HepG2 (cell line): Measurements from ENCODE around the gene KCNB1. TPM values are rescaled to one million over a fixed set of nuclear protein-coding genes. Genes with fewer than 3 reads are reported as not detected.

Experiments
- ATAC-seq: fragments of 200-7000 bp; cut with Tn5 transposase; 3 replicates; pipeline ENCODE4 v1.9.1; 2020; ENCODE audit warnings: mild to moderate bottlenecking, moderate library complexity
- BruUV-seq: library from RNA; stranded (reverse); fragments of 400-500 nt; replicated peaks from 2 replicates; lab custom pipeline; 2021; lab: Mats Ljungman, UMichigan
- CTCF ChIA-PET: fragments of 300-600 bp; formaldehyde crosslinking; extraction: SDS; loops from one replicate; lab custom pipeline; 2021; ENCODE audit warnings: low total read pairs, inconsistent platforms, low intra/inter-chr PET ratio; lab: Yijun Ruan, JAX
- POLR2A ChIA-PET: fragments of 350-600 bp; sonication (Branson Sonifier 250); formaldehyde crosslinking; loops from one replicate; lab custom pipeline; 2020; ENCODE audit warnings: antibody characterized with exemption, inconsistent platforms; lab: Yijun Ruan, JAX
- DNase-seq: peaks from one replicate; pipeline ENCODE4 v3.0.0-alpha.2; 2015; ENCODE audit warnings: low spot score
- FAIRE-seq: peaks from 3 replicates; lab custom pipeline; 2011; peaks lifted over from hg19 to GRCh38; lab: Jason Lieb, UNC
- H2AFZ ChIP-seq: one replicate; pipeline ENCODE4 v1.6.1; 2011; ENCODE audit warnings: low read length, inconsistent platforms
- H3K27ac ChIP-seq: fragments of 300-600 bp; 3 replicates; pipeline ENCODE4 v1.8.0; 2011; ENCODE audit warnings: mixed run types, mild to moderate bottlenecking, mixed read lengths, low read length, inconsistent platforms; ENCODE audit not compliant: insufficient read depth; ENCODE audit errors: extremely low read length
- H3K27me3 ChIP-seq, 2 experiments: fragments of 200-600 bp in 1 of 2; 2 replicates in 1 of 2; 3 replicates in 1 of 2; pipeline versions ENCODE4 v1.6.0 to v1.8.0; 2011; ENCODE audit warnings: low read length in 2 of 2, mild to moderate bottlenecking in 2 of 2, moderate library complexity in 2 of 2, inconsistent platforms in 1 of 2; ENCODE audit not compliant: insufficient read depth in 2 of 2, control insufficient read depth in 1 of 2
- H3K36me3 ChIP-seq, 2 experiments: fragments of 200-600 bp in 1 of 2; replicated peaks in 1 of 2; 2 replicates in 1 of 2; 3 replicates in 1 of 2; pipeline versions ENCODE4 v1.5.1 to v1.8.0; 2011; ENCODE audit warnings: low read length in 2 of 2, inconsistent platforms in 1 of 2; ENCODE audit not compliant: insufficient read depth in 2 of 2, control insufficient read depth in 1 of 2
- H3K4me1 ChIP-seq: 2 replicates; pipeline ENCODE4 v1.5.1; 2012; ENCODE audit warnings: low read length, inconsistent platforms; ENCODE audit not compliant: insufficient read depth
- H3K4me2 ChIP-seq: 2 replicates; pipeline ENCODE4 v1.6.0; 2011; ENCODE audit warnings: low read depth, low read length, inconsistent platforms
- H3K4me3 ChIP-seq, 3 experiments: fragments of 200-600 bp in 1 of 3; sonication (generic), shearing (Covaris generic) in 1 of 3; replicated peaks in 1 of 3; 2 replicates each; pipeline ENCODE4 v1.5.1; 2011 to 2016; ENCODE audit warnings: low read length in 3 of 3, inconsistent platforms in 2 of 3, low read depth in 2 of 3, mild to moderate bottlenecking in 2 of 3, control low read depth in 1 of 3, mixed read lengths in 1 of 3; ENCODE audit not compliant: insufficient read depth in 1 of 3
- H3K79me2 ChIP-seq: one replicate; pipeline ENCODE4 v1.6.1; 2011; ENCODE audit warnings: low read length, inconsistent platforms; ENCODE audit not compliant: insufficient read depth
- H3K9ac ChIP-seq: 2 replicates; pipeline ENCODE4 v1.6.0; 2011; ENCODE audit warnings: mild to moderate bottlenecking, low read depth, low read length, inconsistent platforms; ENCODE audit not compliant: insufficient read depth
- H3K9me3 ChIP-seq: 2 replicates; pipeline ENCODE4 v1.5.1; 2012; ENCODE audit warnings: mild to moderate bottlenecking, low read length
- H4K20me1 ChIP-seq: 2 replicates; pipeline ENCODE4 v1.6.0; 2011; ENCODE audit warnings: inconsistent platforms, mild to moderate bottlenecking, low read length, moderate library complexity; ENCODE audit not compliant: insufficient read depth
- ATF1 ChIP-seq: IDR thresholded peaks from 2 replicates; pipeline ENCODE4 v1.6.1; 2016; ENCODE audit warnings: mild to moderate bottlenecking, control low read depth
- FIP1L1 ChIP-seq: fragments of 200-400 bp; formaldehyde crosslinking; IDR thresholded peaks from 2 replicates; pipeline ENCODE4 v1.6.1; 2018; ENCODE audit warnings: low read depth, mild to moderate bottlenecking, low read length, moderate library complexity, borderline replicate concordance; ENCODE audit not compliant: insufficient read depth
- HDAC1 ChIP-seq: sonication (generic); formaldehyde crosslinking; IDR thresholded peaks from 2 replicates; pipeline ENCODE4 v1.5.1; 2020; ENCODE audit warnings: mild to moderate bottlenecking, missing genetic modification reagents
- HHEX ChIP-seq: IDR thresholded peaks from 2 replicates; pipeline ENCODE4 v1.6.1; 2016; ENCODE audit warnings: control low read depth
- KDM4B ChIP-seq: sonication (generic); formaldehyde crosslinking; IDR thresholded peaks from 2 replicates; pipeline ENCODE4 v1.4.0; 2020; ENCODE audit warnings: missing genetic modification reagents
- KLF6 ChIP-seq: IDR thresholded peaks from 2 replicates; pipeline ENCODE4 v1.8.0; 2016; ENCODE audit warnings: missing biosample characterization, missing genetic modification reagents
- KMT2B ChIP-seq: IDR thresholded peaks from 2 replicates; pipeline ENCODE4 v1.6.1; 2016; ENCODE audit warnings: missing genetic modification reagents, missing compliant biosample characterization
- RFX1 ChIP-seq: fragments of 450-650 bp; IDR thresholded peaks from 2 replicates; pipeline ENCODE4 v1.6.1; 2017
- STAG1 ChIP-seq: sonication (generic); formaldehyde crosslinking; IDR thresholded peaks from 2 replicates; pipeline ENCODE4 v1.4.0; 2020; ENCODE audit warnings: missing genetic modification reagents
- TCF7L2 ChIP-seq: IDR thresholded peaks from 2 replicates; pipeline ENCODE4 v1.6.1; 2011; ENCODE audit warnings: mild to moderate bottlenecking, low read depth, low read length, moderate library complexity
- ZNF224 ChIP-seq: sonication (generic); formaldehyde crosslinking; IDR thresholded peaks from 2 replicates; pipeline ENCODE4 v1.5.0; 2020; ENCODE audit warnings: mild to moderate bottlenecking, missing genetic modification reagents
- ZNF326 ChIP-seq: sonication (generic); formaldehyde crosslinking; IDR thresholded peaks from 2 replicates; pipeline ENCODE4 v1.4.0; 2020; ENCODE audit warnings: missing genetic modification reagents, borderline replicate concordance
- ZNF331 ChIP-seq: sonication (generic); formaldehyde crosslinking; IDR thresholded peaks from 2 replicates; pipeline ENCODE4 v1.4.0; 2020; ENCODE audit warnings: missing genetic modification reagents
- ZNF7 ChIP-seq: IDR thresholded peaks from 2 replicates; pipeline ENCODE4 v1.6.1; 2016; ENCODE audit warnings: missing biosample characterization, missing genetic modification reagents
- WGBS: methylation state at CpG from one replicate; pipeline ENCODE4 v1.1.6; 2017; ENCODE audit warnings: low lambda C conversion rate; 5-methylcytosine and 5-hydroxymethylcytosine counted together
- in situ Hi-C: cut with HindIII; loops from 2 replicates; pipeline ENCODE4 v1.10.0; 2017; ENCODE audit warnings: low pct_unique_long_range_greater_than_20kb; ENCODE audit not compliant: extremely low pct_ligation_motif_present
- intact Hi-C: fragments of 100-400 bp; cut with micrococcal nuclease; formaldehyde crosslinking; loops from one replicate; pipeline ENCODE4 v1.10.0; 2022; ENCODE audit not compliant: unreplicated experiment
- polyA plus RNA-seq, 8 experiments: library from polyadenylated mRNA; depleted of rRNA in 3 of 8; stranded (reverse) in 7 of 8; unstranded in 1 of 8; fragments of >200 nt; fragmentation: Illumina TruSeq in 4 of 8; extraction: Trizol in 4 of 8; gene quantifications; 2 replicates each; pipeline versions ENCODE4 v1.2.1 to v1.2.3, GENCODE V29; 2011 to 2016; ENCODE audit warnings: low read depth in 4 of 8, missing spikeins in 1 of 8, mixed read lengths in 1 of 8; ENCODE audit not compliant: insufficient read depth in 1 of 8
- total RNA-seq, 5 experiments: library from RNA; depleted of rRNA; stranded (reverse); fragments of >200 nt; fragmentation: Illumina TruSeq; extraction: Trizol; gene quantifications; 2 replicates each; pipeline ENCODE4 v1.2.3, GENCODE V29; 2016; ENCODE audit warnings: low read depth in 1 of 5
- TF ChIP-seq, protein P1 (sequence below): IDR thresholded peaks from 2 replicates; pipeline ENCODE4 v1.6.1; 2016; ENCODE audit warnings: missing genetic modification reagents, missing compliant biosample characterization
- TF ChIP-seq, protein P2 (sequence below): sonication (generic); formaldehyde crosslinking; conservative IDR thresholded peaks from 2 replicates; pipeline ENCODE4 v1.8.0; 2022; ENCODE audit warnings: missing genetic modification reagents

Gene KCNB1
- total and polyA plus RNA-seq, 2 of the 13 experiments (the other 11 are each of a cell fraction or from before 2014, with no cell fraction given): 0.02 TPM; not detected in 1

DNA sequence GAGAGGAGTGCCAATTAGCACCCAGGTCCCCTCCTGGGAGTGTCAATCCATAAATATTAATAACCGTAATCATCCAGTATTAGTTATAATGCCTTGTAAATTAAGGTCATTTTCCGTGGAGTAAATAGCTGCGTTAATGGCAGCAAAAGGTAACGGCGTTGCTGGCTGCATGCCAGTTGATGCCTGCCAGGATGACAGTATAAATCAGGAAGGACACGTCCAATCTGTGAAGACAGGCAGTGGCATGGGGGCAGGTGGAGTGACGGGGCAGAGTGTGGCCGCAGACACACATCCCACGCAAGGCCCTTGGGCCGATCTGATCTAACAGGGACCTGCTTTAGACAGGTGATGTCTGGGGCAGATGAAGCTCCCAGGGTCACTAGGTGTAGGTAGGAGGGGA, 49.1 kb downstream of the KCNB1 start (continued):
- TF ChIP-seq ZNF331 (no peak), STAG1 (no peak), ZNF7 (CRISPR knock-in tag) (no peak)
- TF ChIP-seq, all 625 proteins: peak for 0

- CTCF ChIA-PET: no interaction called here
Observed at GRCh38 chr20:49432550-49432949, 49.9 kb downstream of the KCNB1 start.

DNA sequence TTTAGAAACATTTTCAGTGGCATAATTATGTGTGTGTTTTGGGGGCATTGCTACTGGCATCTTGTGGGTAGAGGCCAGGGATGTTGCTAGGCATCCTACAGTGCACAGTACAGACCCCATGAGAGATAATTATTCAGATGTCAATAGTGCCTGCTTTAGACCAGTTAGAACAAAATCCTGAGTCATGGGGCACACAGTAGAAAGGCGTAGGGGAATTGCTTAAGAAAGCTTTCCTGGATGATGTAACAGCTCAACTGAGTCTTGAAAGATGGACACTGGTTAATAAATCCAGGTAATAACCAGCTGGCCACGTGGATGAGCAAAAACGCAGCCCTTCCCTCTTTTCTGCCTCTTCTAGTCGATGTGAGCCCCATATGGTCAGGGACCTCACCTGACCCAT, 51.1 kb downstream of the KCNB1 start:
- H3K4me3 ChIP-seq: no peak overlapping the region
- POLR2A ChIA-PET: no interaction called here
- H3K79me2 ChIP-seq: no peaks in the 10 kb centered on the region
- no peak for DNase-seq
- H3K9ac ChIP-seq: no peak overlapping the region
- WGBS: 3% methylated on average over 4 of the region's 4 CpGs
- intact Hi-C loops (no loop called here), in situ Hi-C loops (no loop called here)
- ATAC-seq: no peak
- FAIRE-seq: no peak
- no TSS peak for BruUV-seq
- H3K4me2 ChIP-seq: no peak overlapping the region
- H3K9me3 ChIP-seq: no peaks in the 10 kb centered on the region
- H2AFZ ChIP-seq: no peak overlapping the region
- peaks cover 3 to 7% of the 10 kb centered on the region in 2 experiments; a peak in 3 of 5 replicates for H3K27me3 ChIP-seq
- no peaks in the 10 kb centered on the region for H4K20me1 ChIP-seq
- CTCF ChIA-PET: no interaction called here
- H3K4me1 ChIP-seq: no peaks in the 10 kb centered on the region
- H3K36me3 ChIP-seq: no peaks in the 10 kb centered on the region
- H3K27ac ChIP-seq: no peak overlapping the region
- TF ChIP-seq, protein P1, sequence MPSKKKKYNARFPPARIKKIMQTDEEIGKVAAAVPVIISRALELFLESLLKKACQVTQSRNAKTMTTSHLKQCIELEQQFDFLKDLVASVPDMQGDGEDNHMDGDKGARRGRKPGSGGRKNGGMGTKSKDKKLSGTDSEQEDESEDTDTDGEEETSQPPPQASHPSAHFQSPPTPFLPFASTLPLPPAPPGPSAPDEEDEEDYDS (CRISPR knock-in tag): no peak
- no peak for TF ChIP-seq TCF7L2
- TF ChIP-seq ZNF326 (CRISPR knock-in tag): no peak
- TF ChIP-seq HDAC1: no peak
- TF ChIP-seq ZNF224 (CRISPR knock-in tag): no peak
- no peak for TF ChIP-seq KLF6 (CRISPR knock-in tag)
- no peak for TF ChIP-seq FIP1L1
- TF ChIP-seq KDM4B (CRISPR knock-in tag): no peak
- no peak for TF ChIP-seq ATF1 (CRISPR knock-in tag)
- TF ChIP-seq KMT2B: no peak
- no peak for TF ChIP-seq HHEX (CRISPR knock-in tag)

More at GRCh38 chr20:49432550-49432949, 49.9 kb downstream of the KCNB1 start:
- Histone ChIP-seq H3K36me3 (no peaks in the 10 kb centered on the region), H3K27ac (no peak overlapping the region), H3K4me3 (no peak overlapping the region), H3K9ac (no peak overlapping the region), H4K20me1 (no peaks in the 10 kb centered on the region), H3K9me3 (no peaks in the 10 kb centered on the region), H3K4me2 (no peak overlapping the region), H2AFZ (no peak overlapping the region), H3K27me3 (peaks cover 4 to 14% of the 10 kb centered on the region in 2 experiments; a peak in 3 of 5 replicates), H3K4me1 (no peaks in the 10 kb centered on the region), H3K79me2 (no peaks in the 10 kb centered on the region)
- BruUV-seq: no TSS peak
- POLR2A ChIA-PET: no interaction called here
- intact Hi-C loops: no loop called here
- DNase-seq (no peak), ATAC-seq (no peak), FAIRE-seq (no peak)
- TF ChIP-seq RFX1: peak; percentile 58; the same call in 1 of the 2 replicates
- TF ChIP-seq, protein P2, sequence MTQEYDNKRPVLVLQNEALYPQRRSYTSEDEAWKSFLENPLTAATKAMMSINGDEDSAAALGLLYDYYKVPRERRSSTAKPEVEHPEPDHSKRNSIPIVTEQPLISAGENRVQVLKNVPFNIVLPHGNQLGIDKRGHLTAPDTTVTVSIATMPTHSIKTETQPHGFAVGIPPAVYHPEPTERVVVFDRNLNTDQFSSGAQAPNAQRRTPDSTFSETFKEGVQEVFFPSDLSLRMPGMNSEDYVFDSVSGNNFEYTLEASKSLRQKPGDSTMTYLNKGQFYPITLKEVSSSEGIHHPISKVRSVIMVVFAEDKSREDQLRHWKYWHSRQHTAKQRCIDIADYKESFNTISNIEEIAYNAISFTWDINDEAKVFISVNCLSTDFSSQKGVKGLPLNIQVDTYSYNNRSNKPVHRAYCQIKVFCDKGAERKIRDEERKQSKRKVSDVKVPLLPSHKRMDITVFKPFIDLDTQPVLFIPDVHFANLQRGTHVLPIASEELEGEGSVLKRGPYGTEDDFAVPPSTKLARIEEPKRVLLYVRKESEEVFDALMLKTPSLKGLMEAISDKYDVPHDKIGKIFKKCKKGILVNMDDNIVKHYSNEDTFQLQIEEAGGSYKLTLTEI: no peak
- in situ Hi-C loops: no loop called here
- 11% methylated on average over 3 of the region's 3 CpGs for WGBS
